ENCODE measurements around the gene IFNL2.

The IFNL2 gene

GRCh38 chr19:39296055-39296645, 28.0 kb downstream of the IFNL2 start, which contains the start of gene IFNL1:
TSS of gene IFNL1 (plus strand) at chr19:39296407. CDS start at chr19:39296422, 15 bp downstream.
- Histone ChIP-seq H3K4me1 (no peaks in the 10 kb centered on the region), H3K36me3 (no peaks in the 10 kb centered on the region), H3K4me3 (ENCODE audit: low read depth, low read length) (no peak within 1 kb of the TSS), H3K27me3 (peaks cover 12% of the 10 kb centered on the region; the same call in 1 of the 2 replicates), H3K9me3 (no peaks in the 10 kb centered on the region)
- no peak for TF ChIP-seq CTCF (IDR thresholded peaks at IDR 0.05; ENCODE audit: low read depth, low read length)
- DNase-seq, result no peak

DNA sequence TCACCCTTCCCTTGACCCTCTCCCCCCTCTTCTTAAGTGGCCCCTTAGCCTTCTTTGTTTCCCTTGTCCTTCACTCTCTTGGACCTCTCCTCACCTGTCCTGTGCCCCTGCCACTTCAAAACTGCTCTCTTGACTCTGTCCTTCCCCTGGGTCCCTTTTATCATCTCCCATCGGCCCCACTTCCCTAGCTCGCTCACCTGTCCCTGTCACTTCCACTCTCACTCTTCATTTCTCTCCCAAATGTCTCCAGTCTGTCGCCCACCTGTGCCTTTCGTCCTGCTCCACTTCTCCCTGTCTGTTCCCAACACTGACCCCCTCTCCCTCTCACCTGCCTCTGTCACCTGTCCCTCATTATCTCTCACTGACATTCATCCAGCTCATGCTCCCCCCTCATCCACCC, 28.7 kb downstream of the IFNL2 start:
- no peak for TF ChIP-seq CTCF (IDR thresholded peaks at IDR 0.05; ENCODE audit: low read depth, low read length)

GRCh38 chr19:39297931-39298634, 29.9 kb downstream of the IFNL2 start:
- Histone ChIP-seq H3K4me3 (ENCODE audit: low read depth, low read length) (no peak overlapping the region), H3K36me3 (no peaks in the 10 kb centered on the region), H3K27me3 (0 out of 2 replicates have a peak, but pooled peaks cover 3% of the 10 kb centered on the region), H3K9me3 (no peaks in the 10 kb centered on the region), H3K4me1 (no peaks in the 10 kb centered on the region)
- no peak for TF ChIP-seq CTCF (IDR thresholded peaks at IDR 0.05; ENCODE audit: low read depth, low read length)
- DNase-seq, result no peak

More for the DNA sequence above, 28.7 kb downstream of the IFNL2 start:
- Histone ChIP-seq H3K36me3 (no peaks in the 10 kb centered on the region), H3K4me1 (no peaks in the 10 kb centered on the region), H3K9me3 (no peaks in the 10 kb centered on the region), H3K27me3 (peaks cover 9% of the 10 kb centered on the region; the same call in 1 of the 2 replicates), H3K4me3 (ENCODE audit: low read depth, low read length) (no peak overlapping the region)
- no peak for DNase-seq

DNA sequence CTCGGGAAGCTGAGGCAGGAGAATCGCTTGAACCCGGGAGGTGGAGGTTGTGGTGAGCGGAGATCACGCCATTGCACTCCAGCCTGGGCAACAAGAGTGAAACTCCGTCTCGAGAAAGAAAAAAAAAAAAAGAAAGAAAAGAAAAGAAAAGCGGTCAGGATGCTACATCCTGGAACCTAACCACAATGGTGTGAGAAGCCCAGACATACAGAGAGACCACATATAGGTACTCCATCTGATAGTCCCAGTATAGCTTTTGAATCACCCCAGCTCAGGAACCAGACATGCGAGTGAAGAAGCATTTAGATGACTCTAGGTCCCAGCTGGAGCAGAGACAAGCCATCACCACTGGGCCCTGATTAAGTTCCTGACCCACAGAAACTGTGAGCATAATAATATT, 31.2 kb downstream of the IFNL2 start:
- H3K4me3 ChIP-seq (ENCODE audit: low read depth, low read length), result no peak overlapping the region
- no peaks in the 10 kb centered on the region for H3K4me1 ChIP-seq
- no peaks in the 10 kb centered on the region for H3K36me3 ChIP-seq
- no peaks in the 10 kb centered on the region for H3K9me3 ChIP-seq
- no peak for TF ChIP-seq CTCF (IDR thresholded peaks at IDR 0.05; ENCODE audit: low read depth, low read length)
- DNase-seq, result no peak
- no peaks in the 10 kb centered on the region for H3K27me3 ChIP-seq

DNA sequence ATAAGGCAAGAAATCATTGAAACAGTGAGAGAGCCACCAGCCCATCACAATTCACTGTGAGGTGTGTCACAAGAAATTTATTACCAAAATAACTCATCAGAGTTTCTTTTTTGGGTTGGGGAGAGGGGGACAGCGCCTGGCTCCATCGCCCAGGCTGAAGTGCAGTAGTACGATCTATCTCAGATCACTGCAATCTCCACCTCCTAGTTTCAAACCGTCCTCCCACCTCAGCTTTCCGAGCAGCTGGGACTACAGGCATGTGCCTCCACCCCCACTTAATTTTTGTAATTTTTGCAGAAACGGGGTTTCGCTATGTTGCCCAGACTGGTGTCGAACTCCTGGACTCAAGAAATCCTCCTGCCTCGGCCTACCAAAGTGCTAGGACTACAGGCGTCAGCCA, 31.6 kb downstream of the IFNL2 start:
- Histone ChIP-seq H3K4me1 (no peaks in the 10 kb centered on the region), H3K27me3 (no peaks in the 10 kb centered on the region), H3K4me3 (ENCODE audit: low read depth, low read length) (no peak overlapping the region), H3K9me3 (no peaks in the 10 kb centered on the region), H3K36me3 (no peaks in the 10 kb centered on the region)
- TF ChIP-seq CTCF (IDR thresholded peaks at IDR 0.05; ENCODE audit: low read depth, low read length), result no peak
- DNase-seq, result no peak

DNA sequence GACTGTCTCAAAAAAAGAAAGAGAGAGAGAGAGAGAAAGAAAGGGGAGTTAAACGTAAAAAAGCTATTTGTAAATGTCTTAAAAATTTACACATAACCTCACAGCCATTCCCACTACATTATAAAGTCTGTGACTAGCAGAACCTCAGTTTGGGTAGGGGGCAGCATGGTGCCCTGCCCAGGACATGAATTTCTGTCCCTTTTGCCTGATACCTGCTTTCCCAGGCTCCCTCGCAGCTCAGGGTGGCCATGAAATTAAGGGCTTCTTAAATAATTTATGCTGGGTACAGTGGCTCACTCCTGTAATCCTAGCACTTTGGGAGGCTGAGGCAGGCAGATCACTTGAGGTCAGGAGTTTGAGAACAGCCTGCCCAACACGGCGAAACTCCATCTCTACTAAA, 32.8 kb downstream of the IFNL2 start:
- TF ChIP-seq CTCF (IDR thresholded peaks at IDR 0.05; ENCODE audit: low read depth, low read length), result no peak
- Histone ChIP-seq H3K27me3 (no peaks in the 10 kb centered on the region), H3K4me3 (ENCODE audit: low read depth, low read length) (no peak overlapping the region), H3K36me3 (no peaks in the 10 kb centered on the region), H3K9me3 (no peaks in the 10 kb centered on the region), H3K4me1 (no peaks in the 10 kb centered on the region)
- no peak for DNase-seq

Data from BE2C (cell line).